Neutrophil (primary cell): ENCODE data around the gene FASTK.

Experiments
- H3K27ac ChIP-seq: fragments of 200-600 bp; sonication (generic); 2 replicates; pipeline ENCODE4 v1.5.1; 2016; ENCODE audit warnings: mild to moderate bottlenecking, moderate library complexity
- H3K27me3 ChIP-seq: fragments of 200-600 bp; sonication (generic); 2 replicates; pipeline ENCODE4 v1.6.0; 2016; ENCODE audit warnings: mild to moderate bottlenecking
- H3K36me3 ChIP-seq: fragments of 200-600 bp; sonication (generic); 2 replicates; pipeline ENCODE4 v1.5.1; 2017
- H3K4me1 ChIP-seq, 2 experiments: fragments of 200-600 bp in 1 of 2; sonication (generic) in 1 of 2; 1 replicate in 1 of 2; 2 replicates in 1 of 2; pipeline versions ENCODE4 v1.5.1 to v1.6.1; 2013 to 2016; ENCODE audit warnings: low read depth in 1 of 2, low read length in 1 of 2, mild to moderate bottlenecking in 1 of 2, moderate library complexity in 1 of 2; ENCODE audit not compliant: control insufficient read depth in 1 of 2, insufficient read depth in 1 of 2
- H3K4me3 ChIP-seq, 2 experiments: fragments of 200-600 bp in 1 of 2; sonication (generic) in 1 of 2; 1 replicate in 1 of 2; 2 replicates in 1 of 2; pipeline ENCODE4 v1.5.1; 2013 to 2016; ENCODE audit warnings: low read depth in 1 of 2, low read length in 1 of 2, mild to moderate bottlenecking in 1 of 2, moderate library complexity in 1 of 2
- H3K9me3 ChIP-seq: fragments of 200-600 bp; sonication (generic); 2 replicates; pipeline ENCODE4 v1.5.1; 2016
- CTCF ChIP-seq: fragments of 200-600 bp; sonication (generic); IDR thresholded peaks from 2 replicates; pipeline ENCODE4 v1.5.1; 2016; ENCODE audit warnings: antibody characterized with exemption

Gene FASTK

GRCh38 chr7:151075662-151075971 is 5.0 kb downstream of the FASTK start:
- Histone ChIP-seq H3K4me1 (peaks cover 11 to 15% of the 10 kb centered on the region in 2 experiments), H3K4me3 (no peak overlapping the region), H3K27ac (no peak overlapping the region), H3K27me3 (no peaks in the 10 kb centered on the region), H3K9me3 (no peaks in the 10 kb centered on the region), H3K36me3 (peaks cover 69% of the 10 kb centered on the region)
- no peak for TF ChIP-seq CTCF

- peaks cover 75% of the 10 kb centered on the region for H3K36me3 ChIP-seq
- H3K9me3 ChIP-seq = no peaks in the 10 kb centered on the region
- no peaks in the 10 kb centered on the region for H3K27me3 ChIP-seq
- no peak overlapping the region for H3K27ac ChIP-seq
- peaks cover 8 to 9% of the 10 kb centered on the region in 2 experiments for H3K4me1 ChIP-seq
- H3K4me3 ChIP-seq = no peak overlapping the region
- no peak for TF ChIP-seq CTCF
These were observed 5.6 kb downstream of the FASTK start for GRCh38 chr7:151074817-151075661.

GRCh38 chr7:151073990-151074389 is 6.6 kb downstream of the FASTK start:
- H3K9me3 ChIP-seq = no peaks in the 10 kb centered on the region
- TF ChIP-seq CTCF = no peak

GRCh38 chr7:151071032-151071866 is 9.4 kb downstream of the FASTK start:
- no peaks in the 10 kb centered on the region for H3K9me3 ChIP-seq
- H3K27me3 ChIP-seq = no peaks in the 10 kb centered on the region
- H3K27ac ChIP-seq = no peak overlapping the region
- TF ChIP-seq CTCF = no peak
- peaks cover 99% of the 10 kb centered on the region for H3K36me3 ChIP-seq
- no peaks in the 10 kb centered on the region for H3K4me1 ChIP-seq
- no peak overlapping the region for H3K4me3 ChIP-seq

More at GRCh38 chr7:151073990-151074389, 6.6 kb downstream of the FASTK start:
- H3K27ac ChIP-seq = no peak overlapping the region
- H3K36me3 ChIP-seq = peaks cover 85% of the 10 kb centered on the region
- H3K4me1 ChIP-seq = no peaks in the 10 kb centered on the region
- no peaks in the 10 kb centered on the region for H3K27me3 ChIP-seq
- no peak overlapping the region for H3K4me3 ChIP-seq

GRCh38 chr7:151070574-151070960 is 10.0 kb downstream of the FASTK start:
- Histone ChIP-seq H3K9me3 (no peaks in the 10 kb centered on the region), H3K27me3 (no peaks in the 10 kb centered on the region), H3K4me1 (no peaks in the 10 kb centered on the region), H3K27ac (no peak overlapping the region), H3K36me3 (peaks cover 99% of the 10 kb centered on the region), H3K4me3 (no peak overlapping the region)
- no peak for TF ChIP-seq CTCF
